Measurements from ENCODE around the gene C1orf94. TPM values are rescaled to one million over a fixed set of nuclear protein-coding genes. Genes with fewer than 3 reads are reported as not detected.
A peak's percentile ranks its signal among the peaks of the same experiment; 100 is the strongest.

The C1orf94 gene
- total and polyA plus RNA-seq, 2 of the 8 experiments (the other 6 are each of a cell fraction or from before 2014, with no cell fraction given), result 5.8 to 12.5 TPM

DNA sequence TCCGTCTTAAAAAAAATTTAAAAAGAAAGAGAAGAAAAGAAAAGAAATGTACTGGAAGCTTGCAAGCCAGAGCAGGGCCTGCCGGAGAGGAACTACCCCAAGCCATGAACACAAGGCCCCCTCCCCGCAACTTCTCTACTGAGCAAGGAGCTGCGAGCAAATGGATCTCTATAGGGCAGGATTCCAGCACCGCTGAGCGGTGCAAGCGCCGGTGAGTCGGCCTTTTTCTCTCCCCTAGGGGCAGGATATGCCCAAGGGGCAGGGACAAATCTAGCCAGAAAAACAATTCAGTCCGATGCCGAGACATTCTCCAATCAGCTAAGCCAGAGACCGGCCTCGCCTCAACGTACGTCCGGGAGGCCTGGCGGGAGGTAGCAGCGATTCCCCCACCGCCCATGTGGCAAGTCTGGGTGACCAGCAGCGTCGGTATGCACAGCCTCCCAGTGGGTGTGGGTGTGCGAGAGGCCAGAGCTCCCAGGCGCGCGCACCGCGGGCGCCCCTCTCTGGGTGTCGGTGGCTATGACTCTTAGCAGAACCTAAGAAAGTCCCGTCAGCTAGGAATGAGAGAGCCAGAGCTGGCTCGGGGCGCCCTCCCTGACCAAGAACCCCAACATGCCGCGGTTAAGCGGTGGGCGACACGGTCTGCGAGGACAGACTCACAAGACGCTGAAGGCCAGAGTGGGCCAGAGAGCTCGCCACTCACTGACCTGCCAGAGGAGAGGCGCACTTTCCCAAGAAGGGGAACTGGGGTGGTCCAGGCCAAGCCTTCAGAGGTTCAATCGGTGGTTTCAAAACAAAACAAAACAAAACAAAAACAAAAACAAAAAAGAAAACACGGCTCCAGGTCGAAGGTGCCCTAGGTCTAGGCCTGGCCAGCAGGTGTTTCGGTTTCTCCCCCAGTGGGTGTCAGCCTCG, 13.6 kb upstream of the C1orf94 start:
- Histone ChIP-seq H3K9me3 (ENCODE audit: insufficient read depth in 2 of 2, low read depth in 1 of 2, low read length in 1 of 2) (no peaks in the 10 kb centered on the region), H3K36me3 (ENCODE audit: control insufficient read depth in 2 of 4, insufficient read depth in 4 of 4, low read length in 3 of 4) (peaks cover 0 to 5% (median 0%) of the 10 kb centered on the region in 4 experiments; a peak in 1 of 8 replicates), H2BK5ac (ENCODE audit: low read depth, low read length) (peak overlapping the region; percentile 71), H3K4me1 (replicated peaks in 1 of 4; ENCODE audit: control insufficient read depth in 3 of 4, insufficient read depth in 4 of 4, low read length in 3 of 4) (peaks cover 4 to 18% (median 10%) of the 10 kb centered on the region in 4 experiments), H3K27ac (ENCODE audit: low read depth, low read length) (no peak overlapping the region), H3K23ac (ENCODE audit: insufficient read length) (no peak overlapping the region), H4K5ac (ENCODE audit: insufficient read length, low read depth, low read length) (peak overlapping the region; percentile 79), H3K4me2 (ENCODE audit: insufficient read depth in 1 of 2, low read depth in 2 of 2, low read length in 2 of 2) (peak overlapping the region; percentile 87 to 94), H4K8ac (ENCODE audit: extremely low read depth, insufficient read depth, low read length) (peak overlapping the region; percentile 64), H2BK12ac (ENCODE audit: low read depth, low read length) (0 out of 2 replicates have a peak overlapping the region, but pooled peaks have one; percentile 23), H4K20me1 (replicated peaks in 1 of 2; ENCODE audit: control insufficient read depth in 1 of 2, insufficient read depth in 2 of 2, low read length in 2 of 2) (peaks cover 3 to 7% of the 10 kb centered on the region in 2 experiments), H3K23me2 (ENCODE audit: low read depth, low read length) (peaks cover 35% of the 10 kb centered on the region), H3K4me3 (ENCODE audit: extremely low read depth in 1 of 4, insufficient read depth in 2 of 4, low read depth in 3 of 4, low read length in 4 of 4) (peak overlapping the region; percentile 80 to 90 (median 82)), H3K56ac (replicated peaks; ENCODE audit: insufficient read length, low read depth, low read length) (no peak overlapping the region), H3K4ac (replicated peaks; ENCODE audit: insufficient read length, low read depth, low read length) (peak overlapping the region; percentile 75), H2BK15ac (ENCODE audit: low read length) (0 out of 2 replicates have a peak overlapping the region, but pooled peaks have one; percentile 88), H2AK5ac (ENCODE audit: low read depth, low read length) (no peak overlapping the region), H2BK20ac (ENCODE audit: low read length) (no peak overlapping the region), H4K91ac (replicated peaks; ENCODE audit: insufficient read length, low read length) (peak overlapping the region; percentile 71), H3K14ac (ENCODE audit: insufficient read length) (no peak overlapping the region), H3K18ac (ENCODE audit: extremely low read depth, low read length) (peak overlapping the region; percentile 85), H3K27me3 (replicated peaks in 1 of 4; ENCODE audit: control insufficient read depth in 3 of 4, extremely low read depth in 1 of 4, insufficient read depth in 3 of 4, low read length in 3 of 4) (no peaks in the 10 kb centered on the region), H3K79me1 (ENCODE audit: low read depth, low read length) (peaks cover 10% of the 10 kb centered on the region; the same call in 1 of the 2 replicates), H3K9ac (replicated peaks in 1 of 4; ENCODE audit: extremely low read depth in 1 of 4, low read depth in 3 of 4, low read length in 3 of 4) (peak overlapping the region in 3 of 4 experiments; percentile 46 to 57 (median 46); a peak in 4 of 7 replicates), H3K79me2 (ENCODE audit: control insufficient read depth in 1 of 2, insufficient read depth in 2 of 2, low read length in 2 of 2) (peaks cover 12 to 54% of the 10 kb centered on the region in 2 experiments), H2AFZ (ENCODE audit: low read length) (no peak overlapping the region; the same call in 1 of the 2 replicates), H2BK120ac (replicated peaks; ENCODE audit: low read depth, low read length) (no peak overlapping the region)
- FAIRE-seq (peak; percentile 32), DNase-seq (ENCODE audit: low read depth in 1 of 2, low spot score in 2 of 2) (peak; percentile 86 to 87)
- ChIA-PET POLR2A (ENCODE audit: partially characterized antibody) (interaction anchor here (1.0 to 7.0 kb wide), 10 partner anchors 9 to 87 kb away, joined by 3 to 82 read pairs (median 4); partner anchors contain the start of gene C1orf94), CTCF (ENCODE audit: partially characterized antibody) (interaction anchor here (0.6 to 2.6 kb wide), 34 partner anchors 9 to 687 kb away, joined by 3 to 26 read pairs (median 4); partner anchors contain the start of gene C1orf94)
- 2% methylated on average over 44 of the region's 46 CpGs; no CpG with 5 or more reads in 1 of the 2 experiments for WGBS, 2 experiments (ENCODE audit: extremely low coverage in 1 of 2, insufficient coverage in 1 of 2, insufficient read length in 1 of 2, insufficient replicate concordance in 2 of 2, low coverage in 1 of 2, low lambda C conversion rate in 2 of 2, missing lambda C conversion rate in 1 of 2)
- TF ChIP-seq CTCF (IDR thresholded peaks at IDR 0.05; ENCODE audit: control extremely low read depth in 1 of 3, insufficient read depth in 1 of 3, low read depth in 1 of 3, low read length in 3 of 3), result peak; percentile 65 to 84 (median 77)
- peak; percentile 67 for TF ChIP-seq E2F6 (IDR thresholded peaks at IDR 0.05)
- TF ChIP-seq TEAD4 (IDR thresholded peaks at IDR 0.05; ENCODE audit: low read depth, low read length), result peak; percentile 79
- TF ChIP-seq RXRA (IDR thresholded peaks at IDR 0.05; ENCODE audit: insufficient read depth, low read depth, low read length), result no peak
- TF ChIP-seq, protein P1, sequence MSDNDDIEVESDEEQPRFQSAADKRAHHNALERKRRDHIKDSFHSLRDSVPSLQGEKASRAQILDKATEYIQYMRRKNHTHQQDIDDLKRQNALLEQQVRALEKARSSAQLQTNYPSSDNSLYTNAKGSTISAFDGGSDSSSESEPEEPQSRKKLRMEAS (IDR thresholded peaks at IDR 0.05), result peak; percentile 83
- peak; percentile 54; the same call in 1 of the 2 replicates for TF ChIP-seq POLR2AphosphoS5 (IDR thresholded peaks at IDR 0.05; ENCODE audit: low read depth, low read length)

Data from H1 (cell line).